Calu3 (cell line): ENCODE data around the gene DRAXIN. TPM values are rescaled to one million over a fixed set of nuclear protein-coding genes. Genes with fewer than 3 reads are reported as not detected.

Experiments used
- BruUV-seq: library from RNA; stranded (reverse); fragments of 400-500 nt; replicated peaks from 2 replicates; lab custom pipeline; 2021; lab: Mats Ljungman, UMichigan
- CTCF ChIA-PET: fragments of 300-600 bp; sonication (Branson Sonifier 250); formaldehyde crosslinking; loops from one replicate; lab custom pipeline; 2022; ENCODE audit warnings: antibody characterized with exemption; lab: Charles Lee
- DNase-seq: peaks from one replicate; pipeline ENCODE4 v3.0.0; 2022
- H3K27ac Mint-ChIP-seq: one replicate; pipeline ENCODE4 v1.8.0; 2022; ENCODE audit warnings: mixed read lengths; ENCODE audit not compliant: unreplicated experiment
- H3K27me3 Mint-ChIP-seq: one replicate; pipeline ENCODE4 v1.8.0; 2022; ENCODE audit warnings: mixed read lengths; ENCODE audit not compliant: unreplicated experiment
- H3K36me3 Mint-ChIP-seq: one replicate; pipeline ENCODE4 v1.8.0; 2022; ENCODE audit warnings: mild to moderate bottlenecking, moderate library complexity, mixed read lengths; ENCODE audit not compliant: insufficient read depth, unreplicated experiment
- H3K4me1 Mint-ChIP-seq: one replicate; pipeline ENCODE4 v1.8.0; 2022; ENCODE audit warnings: mild to moderate bottlenecking, low read depth, mixed read lengths; ENCODE audit not compliant: unreplicated experiment
- H3K4me3 Mint-ChIP-seq: one replicate; pipeline ENCODE4 v1.8.0; 2022; ENCODE audit warnings: mild to moderate bottlenecking, low read depth, moderate library complexity, mixed read lengths; ENCODE audit not compliant: unreplicated experiment
- H3K9me3 Mint-ChIP-seq: one replicate; pipeline ENCODE4 v1.8.0; 2022; ENCODE audit warnings: low read depth, mixed read lengths; ENCODE audit not compliant: unreplicated experiment
- CTCF ChIP-seq: fragments of 200-600 bp; IDR thresholded peaks from one replicate; pipeline ENCODE4 v1.8.0; 2022; ENCODE audit warnings: antibody characterized with exemption; ENCODE audit not compliant: unreplicated experiment
- intact Hi-C: fragments of 100-400 bp; cut with micrococcal nuclease; formaldehyde crosslinking; loops from one replicate; pipeline ENCODE4 v1.10.0; 2022; ENCODE audit not compliant: unreplicated experiment
- total RNA-seq: library from RNA; stranded (reverse); gene quantifications from 2 replicates; pipeline ENCODE4 v1.2.3, GENCODE V29; 2022

Gene DRAXIN
- total RNA-seq, 1 experiment from 2014 or later: not detected

- TF ChIP-seq CTCF: no peak
- H3K4me3 Mint-ChIP-seq: no peak overlapping the region
- no peaks in the 10 kb centered on the region for H3K4me1 Mint-ChIP-seq
- H3K36me3 Mint-ChIP-seq: peaks cover 19% of the 10 kb centered on the region
- no peaks in the 10 kb centered on the region for H3K9me3 Mint-ChIP-seq
- intact Hi-C loops: no loop called here
- CTCF ChIA-PET: interaction anchor here (0.7 kb wide), 2 partner anchors 54 to 349 kb away, joined by 4 to 5 read pairs; no protein-coding TSS in a partner anchor
- no peak for DNase-seq
- H3K27me3 Mint-ChIP-seq: peaks cover 23% of the 10 kb centered on the region
- no TSS peak for BruUV-seq
- no peak overlapping the region for H3K27ac Mint-ChIP-seq
These were observed 8.7 kb upstream of the DRAXIN start for GRCh38 chr1:11682799-11683198.

GRCh38 chr1:11684070-11684469, 7.4 kb upstream of the DRAXIN start:
- peaks cover 31% of the 10 kb centered on the region for H3K27me3 Mint-ChIP-seq
- DNase-seq: no peak
- H3K27ac Mint-ChIP-seq: no peak overlapping the region
- H3K9me3 Mint-ChIP-seq: no peaks in the 10 kb centered on the region
- CTCF ChIA-PET: no interaction called here
- no TSS peak for BruUV-seq
- no peaks in the 10 kb centered on the region for H3K4me1 Mint-ChIP-seq
- H3K36me3 Mint-ChIP-seq: peaks cover 19% of the 10 kb centered on the region
- H3K4me3 Mint-ChIP-seq: no peak overlapping the region
- no peak for TF ChIP-seq CTCF
- intact Hi-C loops: no loop called here

- no peak for DNase-seq
- Mint-ChIP-seq H3K27ac (no peak overlapping the region), H3K4me1 (peaks cover 9% of the 10 kb centered on the region), H3K4me3 (no peak overlapping the region), H3K36me3 (peaks cover 16% of the 10 kb centered on the region), H3K27me3 (peaks cover 43% of the 10 kb centered on the region), H3K9me3 (no peaks in the 10 kb centered on the region)
- CTCF ChIA-PET: interaction anchor here (1.2 kb wide), 1 partner anchor 10 kb away, joined by 3 read pairs; no protein-coding TSS in a partner anchor
- no TSS peak for BruUV-seq
- intact Hi-C loops: no loop called here
- no peak for TF ChIP-seq CTCF
These were observed 6.2 kb upstream of the DRAXIN start for GRCh38 chr1:11685210-11685752.

- Mint-ChIP-seq H3K9me3 (no peaks in the 10 kb centered on the region), H3K27ac (no peak overlapping the region), H3K36me3 (peaks cover 9% of the 10 kb centered on the region), H3K4me1 (peaks cover 23% of the 10 kb centered on the region), H3K4me3 (no peak overlapping the region), H3K27me3 (peaks cover 73% of the 10 kb centered on the region)
- CTCF ChIA-PET: no interaction called here
- BruUV-seq: no TSS peak
- intact Hi-C loops: no loop called here
- no peak for TF ChIP-seq CTCF
- no peak for DNase-seq
These were observed 3.0 kb upstream of the DRAXIN start for GRCh38 chr1:11688506-11688905.
